Activated naive CD8-positive, alpha-beta T cell (primary cell): ENCODE measurements around the gene MAP4K3.

Experiments used
- H3K27ac Mint-ChIP-seq: one replicate; pipeline ENCODE4 v1.8.0; 2021; ENCODE audit warnings: mixed read lengths
- H3K27me3 Mint-ChIP-seq: one replicate; pipeline ENCODE4 v1.8.0; 2021; ENCODE audit warnings: mixed read lengths
- H3K36me3 Mint-ChIP-seq: one replicate; pipeline ENCODE4 v1.8.0; 2021; ENCODE audit warnings: mixed read lengths
- H3K4me1 Mint-ChIP-seq: one replicate; pipeline ENCODE4 v1.8.0; 2021; ENCODE audit warnings: low read depth, mixed read lengths
- H3K4me3 Mint-ChIP-seq: one replicate; pipeline ENCODE4 v1.8.0; 2021; ENCODE audit warnings: mild to moderate bottlenecking, mixed read lengths
- H3K9me3 Mint-ChIP-seq: one replicate; pipeline ENCODE4 v1.8.0; 2021; ENCODE audit warnings: low read depth, mixed read lengths

MAP4K3 gene

DNA sequence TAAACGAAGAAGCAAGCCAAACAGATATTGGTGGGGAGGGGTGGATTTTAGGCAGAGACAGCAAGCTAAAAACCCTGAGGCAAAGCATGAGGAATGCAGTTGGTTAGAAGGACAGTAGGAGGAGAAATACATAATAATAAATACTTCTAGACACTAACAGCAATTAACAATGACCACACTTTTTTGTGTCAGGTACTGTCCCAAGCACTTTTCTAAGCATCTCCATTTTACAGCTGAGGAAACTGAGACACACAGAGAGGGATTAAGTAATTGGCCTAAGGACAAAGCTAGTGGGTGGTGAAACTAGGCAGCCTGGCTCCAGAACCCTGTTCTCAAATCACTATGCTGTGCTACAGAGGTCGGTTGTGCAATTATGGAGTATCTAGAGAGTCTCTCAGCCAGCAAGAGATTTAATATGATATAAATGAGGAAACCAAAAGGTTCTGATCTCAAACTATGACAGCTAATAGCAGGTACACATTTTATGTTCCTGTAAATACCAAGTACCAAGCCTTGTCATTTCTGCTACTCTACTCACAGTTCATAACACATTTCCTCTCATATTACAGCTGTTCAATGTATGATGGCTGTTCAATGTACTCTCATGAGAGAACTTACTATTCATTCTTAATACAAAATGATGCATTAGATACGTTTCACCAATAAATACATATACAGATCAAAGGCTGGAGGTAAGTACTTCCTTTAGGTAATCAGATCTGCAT lies 5.3 kb downstream of the MAP4K3 start:
- no peak overlapping the region for H3K27ac Mint-ChIP-seq
- H3K36me3 Mint-ChIP-seq = peaks cover 2% of the 10 kb centered on the region
- H3K4me3 Mint-ChIP-seq = no peak overlapping the region
- H3K9me3 Mint-ChIP-seq = no peaks in the 10 kb centered on the region
- H3K27me3 Mint-ChIP-seq = no peaks in the 10 kb centered on the region
- peaks cover 73% of the 10 kb centered on the region for H3K4me1 Mint-ChIP-seq

- Mint-ChIP-seq H3K27ac (no peak overlapping the region), H3K4me3 (no peak overlapping the region), H3K4me1 (peaks cover 75% of the 10 kb centered on the region), H3K9me3 (no peaks in the 10 kb centered on the region), H3K27me3 (no peaks in the 10 kb centered on the region), H3K36me3 (peaks cover 2% of the 10 kb centered on the region)
Measured at GRCh38 chr2:39429746-39430145, 7.3 kb downstream of the MAP4K3 start.

- H3K4me1 Mint-ChIP-seq = peaks cover 67% of the 10 kb centered on the region
- H3K27ac Mint-ChIP-seq = peak overlapping the region; percentile 6
- no peak overlapping the region for H3K4me3 Mint-ChIP-seq
- H3K9me3 Mint-ChIP-seq = peaks cover 4% of the 10 kb centered on the region
- H3K36me3 Mint-ChIP-seq = peaks cover 6% of the 10 kb centered on the region
- no peaks in the 10 kb centered on the region for H3K27me3 Mint-ChIP-seq
Measured at GRCh38 chr2:39424951-39425350, 12.1 kb downstream of the MAP4K3 start.

DNA sequence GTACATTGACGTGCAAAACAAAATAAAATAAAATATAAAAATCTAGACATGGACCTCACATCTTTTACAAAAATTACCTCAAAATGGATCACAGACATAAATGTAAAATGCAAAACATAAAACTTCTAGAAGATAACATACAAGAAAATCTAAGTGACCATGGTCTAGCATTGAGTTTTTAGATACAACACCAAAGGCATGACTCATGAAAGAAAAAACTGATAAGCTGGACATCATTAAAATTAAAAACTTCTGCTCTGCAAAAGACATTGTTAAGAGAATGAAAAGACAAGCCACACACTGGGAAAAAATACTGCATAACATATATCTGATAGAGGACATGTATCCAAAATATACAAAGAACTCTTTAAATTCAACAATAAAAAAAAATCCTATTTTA lies 14.4 kb downstream of the MAP4K3 start:
- Mint-ChIP-seq H3K9me3 (peaks cover 4% of the 10 kb centered on the region), H3K4me3 (no peak overlapping the region), H3K27me3 (no peaks in the 10 kb centered on the region), H3K4me1 (peaks cover 70% of the 10 kb centered on the region), H3K27ac (no peak overlapping the region), H3K36me3 (peaks cover 4% of the 10 kb centered on the region)

GRCh38 chr2:39421354-39421753 lies 15.7 kb downstream of the MAP4K3 start:
- Mint-ChIP-seq H3K4me1 (peaks cover 61% of the 10 kb centered on the region), H3K9me3 (peaks cover 4% of the 10 kb centered on the region), H3K4me3 (no peak overlapping the region), H3K27me3 (no peaks in the 10 kb centered on the region), H3K27ac (no peak overlapping the region), H3K36me3 (peaks cover 4% of the 10 kb centered on the region)

DNA sequence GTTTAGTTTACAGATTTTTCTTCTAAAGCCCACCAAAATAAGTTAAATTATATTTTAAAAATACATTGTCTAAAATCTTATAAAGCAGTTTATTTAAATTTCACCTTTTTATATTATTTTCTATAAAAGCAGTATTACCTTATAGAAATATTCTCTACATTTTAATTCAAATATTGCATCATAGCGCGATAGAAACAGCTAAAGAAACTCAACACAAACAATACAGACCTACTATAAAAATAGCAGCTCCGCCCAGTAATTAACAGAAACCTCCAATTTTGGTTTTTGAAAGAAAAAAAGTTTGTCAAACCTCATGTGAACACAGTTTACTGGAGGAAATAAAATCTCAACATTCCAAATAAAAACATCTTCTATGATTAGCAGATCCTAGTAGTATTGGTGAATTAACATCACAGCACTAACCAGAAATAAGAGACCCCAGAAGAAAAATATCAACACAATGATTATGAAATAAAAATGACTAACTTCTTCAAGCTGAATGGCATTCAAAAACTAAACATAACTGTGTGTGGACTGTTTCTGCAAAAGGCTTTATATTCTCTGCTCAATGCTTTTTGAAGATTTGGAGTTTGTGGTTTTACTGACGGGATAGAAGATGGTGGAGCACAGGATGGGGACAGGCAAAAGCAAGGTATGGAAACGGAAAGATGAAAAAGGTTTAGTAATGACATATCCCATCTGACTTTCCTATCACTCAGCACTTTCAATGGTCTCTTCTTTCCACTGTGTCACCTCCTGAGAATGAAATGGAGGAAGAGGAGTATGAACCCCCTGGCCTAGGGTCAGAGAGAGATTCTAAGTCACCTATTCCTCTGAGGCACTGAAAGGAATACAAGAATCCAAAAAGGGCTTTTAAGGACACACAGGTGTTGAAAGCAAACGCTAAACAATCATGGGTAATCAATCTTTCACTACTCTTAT lies 17.5 kb downstream of the MAP4K3 start:
- peaks cover 4% of the 10 kb centered on the region for H3K36me3 Mint-ChIP-seq
- H3K4me3 Mint-ChIP-seq = no peak overlapping the region
- no peak overlapping the region for H3K27ac Mint-ChIP-seq
- peaks cover 4% of the 10 kb centered on the region for H3K9me3 Mint-ChIP-seq
- H3K27me3 Mint-ChIP-seq = no peaks in the 10 kb centered on the region
- H3K4me1 Mint-ChIP-seq = peaks cover 46% of the 10 kb centered on the region

GRCh38 chr2:39418491-39418890 lies 18.6 kb downstream of the MAP4K3 start:
- H3K36me3 Mint-ChIP-seq = peaks cover 9% of the 10 kb centered on the region

DNA sequence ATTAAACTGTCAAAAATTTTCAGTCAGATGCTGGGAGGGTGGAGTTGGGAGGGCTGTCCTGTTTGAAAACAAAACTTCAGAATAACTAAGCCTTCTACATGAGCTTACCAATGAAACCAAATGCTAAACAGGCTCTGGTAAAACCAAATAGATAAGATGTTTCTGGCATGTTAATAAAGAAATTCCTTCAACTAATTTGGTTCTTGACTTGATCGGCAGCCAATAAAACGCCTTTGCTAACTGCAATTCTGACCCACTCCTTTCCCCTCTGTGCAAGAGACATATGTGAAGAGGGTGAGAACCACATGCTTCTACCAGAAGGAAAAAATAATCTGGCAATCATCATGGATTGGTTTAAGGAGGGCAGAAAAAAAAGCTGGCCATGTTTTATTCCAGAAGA lies 20.9 kb downstream of the MAP4K3 start:
- Mint-ChIP-seq H3K27ac (no peak overlapping the region), H3K4me3 (no peak overlapping the region), H3K36me3 (peaks cover 14% of the 10 kb centered on the region), H3K4me1 (peaks cover 51% of the 10 kb centered on the region), H3K9me3 (peaks cover 4% of the 10 kb centered on the region), H3K27me3 (no peaks in the 10 kb centered on the region)

More at GRCh38 chr2:39418491-39418890, 18.6 kb downstream of the MAP4K3 start:
- peaks cover 4% of the 10 kb centered on the region for H3K9me3 Mint-ChIP-seq
- H3K27me3 Mint-ChIP-seq = no peaks in the 10 kb centered on the region
- H3K4me1 Mint-ChIP-seq = peaks cover 48% of the 10 kb centered on the region
- no peak overlapping the region for H3K4me3 Mint-ChIP-seq
- H3K27ac Mint-ChIP-seq = no peak overlapping the region

DNA sequence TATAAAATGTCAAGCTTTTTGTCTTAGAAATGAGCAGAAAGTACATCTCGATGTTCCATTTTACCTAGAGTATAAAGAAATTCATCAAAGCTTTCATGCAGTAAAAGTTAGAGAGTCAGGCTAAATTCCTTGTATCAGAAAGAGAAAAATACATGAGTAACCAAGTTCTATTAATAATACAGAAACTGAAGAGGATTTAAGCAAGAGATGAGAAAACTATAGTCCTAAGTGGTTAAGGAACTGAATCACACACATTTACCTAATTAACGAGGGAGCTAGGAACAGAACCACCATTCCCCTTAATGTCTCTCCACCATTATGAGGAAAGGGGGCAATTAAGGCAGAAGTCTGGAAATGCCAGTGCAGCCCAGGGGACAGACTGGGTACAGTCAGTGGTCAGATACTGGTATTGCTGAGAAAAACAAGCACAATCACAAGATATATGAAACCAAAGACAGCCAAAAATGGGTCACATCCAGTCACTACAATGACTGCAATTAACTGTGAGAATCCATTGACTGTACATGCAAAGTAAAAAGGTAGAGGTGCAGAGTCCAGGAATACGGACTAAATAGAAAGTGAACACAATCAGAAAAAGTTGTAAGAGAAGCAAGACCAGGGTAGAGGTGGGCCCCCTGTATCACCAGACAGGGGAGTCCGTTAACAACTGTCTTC lies 23.9 kb downstream of the MAP4K3 start:
- H3K36me3 Mint-ChIP-seq = peaks cover 9% of the 10 kb centered on the region
- H3K27me3 Mint-ChIP-seq = no peaks in the 10 kb centered on the region
- H3K4me1 Mint-ChIP-seq = peaks cover 58% of the 10 kb centered on the region
- no peak overlapping the region for H3K4me3 Mint-ChIP-seq
- peak overlapping the region; percentile 3 for H3K27ac Mint-ChIP-seq
- no peaks in the 10 kb centered on the region for H3K9me3 Mint-ChIP-seq

- Mint-ChIP-seq H3K27ac (no peak overlapping the region), H3K27me3 (no peaks in the 10 kb centered on the region), H3K36me3 (peaks cover 9% of the 10 kb centered on the region), H3K9me3 (no peaks in the 10 kb centered on the region), H3K4me1 (peaks cover 73% of the 10 kb centered on the region), H3K4me3 (no peak overlapping the region)
Measured at GRCh38 chr2:39411181-39411944, 25.7 kb downstream of the MAP4K3 start.

DNA sequence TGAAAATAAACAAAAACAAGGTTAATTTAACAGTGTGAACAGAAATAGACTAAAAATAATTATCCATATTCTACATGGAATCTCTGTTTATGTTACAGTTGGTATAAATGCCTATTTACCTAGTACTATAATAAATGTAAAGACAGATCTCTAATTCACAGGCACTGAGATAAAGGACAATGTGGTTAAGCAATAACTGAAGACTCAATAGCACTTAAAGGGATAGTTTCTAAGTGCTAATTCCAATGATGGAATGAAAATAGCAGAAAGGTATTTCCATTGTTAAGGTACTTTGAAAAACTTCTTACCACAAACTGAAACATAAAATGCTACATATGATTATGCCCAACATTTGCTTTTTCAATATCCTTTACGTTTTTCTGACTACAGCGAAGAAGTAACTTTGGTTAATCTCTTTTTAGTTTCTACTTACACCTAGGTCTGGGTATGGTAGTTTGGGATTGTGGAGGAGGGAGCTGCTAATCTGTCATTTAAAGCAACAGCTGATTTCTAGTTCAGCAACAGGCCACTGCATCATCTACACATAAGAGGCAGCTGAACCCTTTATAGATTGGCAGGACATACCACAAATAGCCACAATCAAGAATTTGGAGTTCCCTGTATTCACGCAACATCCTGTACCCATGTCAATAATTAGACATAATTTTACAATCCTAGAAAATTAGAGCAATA lies 27.2 kb downstream of the MAP4K3 start:
- Mint-ChIP-seq H3K36me3 (peaks cover 9% of the 10 kb centered on the region), H3K9me3 (no peaks in the 10 kb centered on the region), H3K27me3 (no peaks in the 10 kb centered on the region), H3K27ac (peak overlapping the region; percentile 17), H3K4me3 (no peak overlapping the region), H3K4me1 (peaks cover 85% of the 10 kb centered on the region)

DNA sequence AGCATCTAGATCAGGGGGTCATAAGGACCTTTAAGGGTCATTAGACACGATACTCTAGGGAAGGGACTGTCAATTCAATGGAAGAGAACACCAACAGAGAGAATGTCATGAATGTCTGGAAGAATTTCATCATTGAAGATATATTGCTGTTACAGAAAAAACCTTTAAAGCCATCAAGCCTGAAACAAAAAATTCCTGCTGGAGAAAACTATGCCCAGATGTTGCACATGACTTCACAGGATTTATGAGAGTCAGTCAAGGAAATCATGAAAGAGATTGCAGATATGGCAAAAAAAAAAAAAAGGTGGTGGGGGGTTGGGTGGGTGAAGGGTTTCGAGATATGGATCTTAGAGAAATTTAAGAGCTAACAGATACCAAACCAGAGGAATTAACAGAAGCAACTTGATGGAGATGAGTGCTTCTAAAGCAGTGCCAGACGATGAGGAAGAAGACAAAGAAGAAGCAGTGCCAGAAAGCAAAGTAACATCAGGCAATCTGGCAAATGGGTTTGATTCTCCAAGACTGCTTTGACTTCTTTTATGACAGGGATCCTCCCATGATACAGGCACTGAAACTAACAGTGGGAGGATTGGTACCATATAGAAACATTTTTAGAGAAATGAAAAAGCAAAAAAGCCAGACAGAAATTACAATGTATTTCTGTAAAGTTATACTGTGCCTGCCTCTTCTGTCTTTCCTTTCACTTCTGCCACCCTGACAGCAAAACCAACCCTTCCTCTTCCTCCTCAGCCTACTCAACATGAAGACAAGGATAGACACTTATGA lies 28.5 kb downstream of the MAP4K3 start:
- H3K27ac Mint-ChIP-seq = no peak overlapping the region
- H3K4me3 Mint-ChIP-seq = no peak overlapping the region
- H3K9me3 Mint-ChIP-seq = no peaks in the 10 kb centered on the region
- H3K4me1 Mint-ChIP-seq = peaks cover 88% of the 10 kb centered on the region
- no peaks in the 10 kb centered on the region for H3K27me3 Mint-ChIP-seq
- peaks cover 5% of the 10 kb centered on the region for H3K36me3 Mint-ChIP-seq

DNA sequence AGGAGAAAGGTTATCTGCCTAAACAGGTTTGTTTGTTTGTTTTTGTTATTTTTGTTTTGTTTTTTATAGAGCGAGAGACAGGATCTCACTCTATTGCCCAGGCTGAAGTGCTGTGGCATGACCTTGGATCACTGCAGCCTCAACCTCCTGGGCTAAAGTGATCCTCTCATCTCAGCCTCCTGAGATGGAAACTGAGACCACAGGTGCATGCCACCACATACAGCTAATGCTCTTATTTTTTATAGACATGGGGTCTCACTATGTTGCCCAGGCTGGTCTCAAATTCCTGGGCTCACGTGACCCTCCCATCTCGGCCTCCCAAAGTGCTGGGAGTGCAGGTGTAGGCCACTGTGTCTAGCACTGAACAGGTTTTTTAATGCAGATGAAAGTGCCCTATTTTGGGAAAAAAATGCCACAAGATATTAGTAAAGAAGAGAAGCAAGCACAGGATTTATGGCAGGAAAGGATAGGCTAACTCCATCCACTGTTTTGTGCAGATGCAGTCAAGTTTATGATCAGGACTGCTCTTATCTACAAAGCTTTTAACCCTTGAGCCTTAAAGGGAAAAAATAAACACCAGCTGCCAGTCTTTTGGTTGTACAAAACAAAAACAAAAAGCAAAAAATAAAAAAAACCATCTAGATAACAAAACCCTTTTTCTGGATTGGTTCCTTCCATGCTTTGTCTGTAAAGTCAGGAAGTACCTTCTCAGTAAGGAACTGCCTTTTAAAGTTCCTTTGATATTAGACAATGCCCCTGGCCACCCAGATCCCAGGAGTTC lies 29.4 kb downstream of the MAP4K3 start:
- Mint-ChIP-seq H3K4me3 (no peak overlapping the region), H3K9me3 (no peaks in the 10 kb centered on the region), H3K4me1 (peaks cover 87% of the 10 kb centered on the region), H3K36me3 (peaks cover 5% of the 10 kb centered on the region), H3K27me3 (no peaks in the 10 kb centered on the region), H3K27ac (no peak overlapping the region)
